Measurements from ENCODE around the gene DEFB131A.
A peak's percentile ranks its signal among the peaks of the same experiment; 100 is the strongest.
"Not testable (repeated sequence)": the region's sequence is repeated elsewhere in the genome, so short reads cannot be mapped to it uniquely, and the experiment has no call there.

Gene DEFB131A

GRCh38 chr4:9494256-9495035 lies 50.2 kb downstream of the DEFB131A start:
- not testable (repeated sequence) for DNase-seq (ENCODE audit: low read depth)

- DNase-seq (ENCODE audit: low read depth), result peak; percentile 51
Measured at GRCh38 chr4:9495443-9495842, 51.2 kb downstream of the DEFB131A start.

GRCh38 chr4:9497575-9498467 lies 53.6 kb downstream of the DEFB131A start:
- not testable (repeated sequence) for DNase-seq (ENCODE audit: low read depth)

- DNase-seq (ENCODE audit: low read depth), result not testable (repeated sequence)
Measured at GRCh38 chr4:9498468-9499040, 54.3 kb downstream of the DEFB131A start.

- not testable (repeated sequence) for DNase-seq (ENCODE audit: low read depth)
Measured at GRCh38 chr4:9499974-9500487, 55.8 kb downstream of the DEFB131A start.

Data from activated T-cell treated with anti-CD3 and anti-CD28 coated beads for 24 hours (primary cell).